Adrenal gland (tissue), 5 donors: ENCODE measurements around the gene GRIN1.

Experiments
- POLR2A ChIP-seq, 2 donors: fragments of 450-650 bp; IDR thresholded peaks; one replicate each; pipeline ENCODE4 v1.6.1; 2017; ENCODE audit warnings: antibody characterized with exemption in 2 of 2, mild to moderate bottlenecking in 2 of 2, moderate library complexity in 1 of 2
- TF ChIP-seq, protein P1 (sequence below), 6 experiments: fragments of 450-650 bp in 4 of 6; fragments of 200-600 bp in 2 of 6; sonication (generic) in 1 of 6; IDR thresholded peaks; 1 replicate in 5 of 6; 2 replicates in 1 of 6; pipeline versions ENCODE4 v1.5.1 to v1.8.0; 2016 to 2021; ENCODE audit warnings: antibody characterized with exemption in 6 of 6, mild to moderate bottlenecking in 2 of 6, moderate library complexity in 1 of 6
- donor health status: DM: no; HTN: no; CAD: no.

- TF ChIP-seq, protein P1, sequence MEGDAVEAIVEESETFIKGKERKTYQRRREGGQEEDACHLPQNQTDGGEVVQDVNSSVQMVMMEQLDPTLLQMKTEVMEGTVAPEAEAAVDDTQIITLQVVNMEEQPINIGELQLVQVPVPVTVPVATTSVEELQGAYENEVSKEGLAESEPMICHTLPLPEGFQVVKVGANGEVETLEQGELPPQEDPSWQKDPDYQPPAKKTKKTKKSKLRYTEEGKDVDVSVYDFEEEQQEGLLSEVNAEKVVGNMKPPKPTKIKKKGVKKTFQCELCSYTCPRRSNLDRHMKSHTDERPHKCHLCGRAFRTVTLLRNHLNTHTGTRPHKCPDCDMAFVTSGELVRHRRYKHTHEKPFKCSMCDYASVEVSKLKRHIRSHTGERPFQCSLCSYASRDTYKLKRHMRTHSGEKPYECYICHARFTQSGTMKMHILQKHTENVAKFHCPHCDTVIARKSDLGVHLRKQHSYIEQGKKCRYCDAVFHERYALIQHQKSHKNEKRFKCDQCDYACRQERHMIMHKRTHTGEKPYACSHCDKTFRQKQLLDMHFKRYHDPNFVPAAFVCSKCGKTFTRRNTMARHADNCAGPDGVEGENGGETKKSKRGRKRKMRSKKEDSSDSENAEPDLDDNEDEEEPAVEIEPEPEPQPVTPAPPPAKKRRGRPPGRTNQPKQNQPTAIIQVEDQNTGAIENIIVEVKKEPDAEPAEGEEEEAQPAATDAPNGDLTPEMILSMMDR (IDR thresholded peaks at IDR 0.05), result no peak
- TF ChIP-seq POLR2A (IDR thresholded peaks at IDR 0.05), result no peak
Observed at GRCh38 chr9:137117269-137117731, 21.7 kb upstream of the GRIN1 start.
